OCI-LY7 (cell line): ENCODE results near the gene FZD8. TPM values are rescaled to one million over a fixed set of nuclear protein-coding genes. Genes with fewer than 3 reads are reported as not detected.

ENCODE experiments used
- BruUV-seq: library from RNA; stranded (reverse); fragments of 400-500 nt; replicated peaks from 2 replicates; lab custom pipeline; 2021; lab: Mats Ljungman, UMichigan
- CTCF ChIA-PET: fragments of 300-600 bp; sonication (Branson Sonifier 250); formaldehyde crosslinking; loops from one replicate; lab custom pipeline; 2022; ENCODE audit warnings: antibody characterized with exemption; ENCODE audit not compliant: unreplicated experiment; lab: Charles Lee
- POLR2A ChIA-PET: fragments of 300-600 bp; sonication (Branson Sonifier 250); formaldehyde crosslinking; loops from one replicate; lab custom pipeline; 2022; ENCODE audit warnings: antibody characterized with exemption; lab: Charles Lee
- DNase-seq: peaks from one replicate; pipeline ENCODE4 v3.0.0-alpha.2; 2015; ENCODE audit warnings: low spot score
- H2AFZ ChIP-seq: fragments of 200-600 bp; sonication (generic), shearing (Covaris generic); 2 replicates; pipeline ENCODE4 v1.6.1; 2014; ENCODE audit warnings: mild to moderate bottlenecking, antibody characterized with exemption, low read length, moderate library complexity
- H3K27ac ChIP-seq: fragments of 200-600 bp; sonication (generic); 2 replicates; pipeline ENCODE4 v1.5.1; 2014; ENCODE audit warnings: mixed run types, low read depth, mild to moderate bottlenecking, moderate library complexity, low read length, inconsistent platforms; ENCODE audit not compliant: poor library complexity, severe bottlenecking
- H3K36me3 ChIP-seq: fragments of 200-600 bp; sonication (generic); 2 replicates; pipeline ENCODE4 v1.6.1; 2014; ENCODE audit warnings: mild to moderate bottlenecking, antibody characterized with exemption, low read length, moderate library complexity, mixed read lengths; ENCODE audit not compliant: insufficient read depth
- H3K4me1 ChIP-seq: fragments of 200-600 bp; sonication (generic); 2 replicates; pipeline ENCODE4 v1.5.1; 2014; ENCODE audit warnings: mild to moderate bottlenecking, low read length; ENCODE audit not compliant: insufficient read depth, poor library complexity, severe bottlenecking
- H3K4me2 ChIP-seq: fragments of 200-600 bp; sonication (generic); 2 replicates; pipeline ENCODE4 v1.6.1; 2014; ENCODE audit warnings: mild to moderate bottlenecking, low read length
- H3K4me3 ChIP-seq: fragments of 200-600 bp; sonication (generic); 2 replicates; pipeline ENCODE4 v1.5.1; 2014; ENCODE audit warnings: mild to moderate bottlenecking, low read depth, low read length; ENCODE audit not compliant: poor library complexity, severe bottlenecking
- H3K79me2 ChIP-seq: fragments of 200-600 bp; sonication (generic); 2 replicates; pipeline ENCODE4 v1.6.1; 2016; ENCODE audit warnings: low read depth, mild to moderate bottlenecking, low read length, moderate library complexity, mixed read lengths; ENCODE audit not compliant: insufficient read depth
- H3K9me2 ChIP-seq: fragments of 200-600 bp; sonication (generic); 2 replicates; pipeline ENCODE4 v1.6.1; 2016; ENCODE audit warnings: mild to moderate bottlenecking, low read length, mixed read lengths; ENCODE audit not compliant: insufficient read depth
- H3K9me3 ChIP-seq: fragments of 200-600 bp; sonication (generic); 2 replicates; pipeline ENCODE4 v1.6.1; 2014; ENCODE audit warnings: mild to moderate bottlenecking, mixed run types, low read length, mixed read lengths
- H4K20me1 ChIP-seq: fragments of 200-600 bp; sonication (generic); 2 replicates; pipeline ENCODE4 v1.6.1; 2014; ENCODE audit warnings: mild to moderate bottlenecking, antibody characterized with exemption, low read length, moderate library complexity, mixed read lengths; ENCODE audit not compliant: insufficient read depth
- CTCF ChIP-seq: fragments of 200-600 bp; sonication (generic); conservative IDR thresholded peaks from 2 replicates; pipeline ENCODE4 v1.5.1; 2014; ENCODE audit warnings: mild to moderate bottlenecking, antibody characterized with exemption, low read length, moderate library complexity, mixed read lengths
- EZH2phosphoT487 ChIP-seq: fragments of 200-600 bp; sonication (generic); IDR thresholded peaks from 2 replicates; pipeline ENCODE4 v1.6.1; 2018; ENCODE audit warnings: low read depth, borderline replicate concordance, mild to moderate bottlenecking, mixed run types, antibody characterized with exemption, low read length, moderate library complexity, mixed read lengths
- intact Hi-C: fragments of 100-400 bp; cut with micrococcal nuclease; formaldehyde crosslinking; loops from one replicate; pipeline ENCODE4 v1.10.0; 2022; ENCODE audit not compliant: unreplicated experiment
- total RNA-seq, 2 experiments: library from RNA; depleted of rRNA in 1 of 2; stranded (reverse); fragments of >200 nt in 1 of 2; shearing (Covaris generic) in 1 of 2; gene quantifications; 2 replicates each; pipeline ENCODE4 v1.2.3, GENCODE V29; 2014 to 2022

The FZD8 gene
- total RNA-seq, 2 experiments from 2014 or later, result 3.9 to 4.9 TPM

- Histone ChIP-seq H3K4me1 (no peaks in the 10 kb centered on the region), H3K4me3 (no peak overlapping the region), H3K79me2 (no peaks in the 10 kb centered on the region), H4K20me1 (no peaks in the 10 kb centered on the region), H3K27ac (no peak overlapping the region), H3K4me2 (no peak overlapping the region), H3K36me3 (no peaks in the 10 kb centered on the region), H2AFZ (no peak overlapping the region), H3K9me3 (no peaks in the 10 kb centered on the region), H3K9me2 (no peaks in the 10 kb centered on the region)
- no peak for TF ChIP-seq EZH2phosphoT487
- no peak for TF ChIP-seq CTCF
- no TSS peak for BruUV-seq
- no peak for DNase-seq
- ChIA-PET CTCF (no interaction called here), POLR2A (no interaction called here)
- intact Hi-C loops, result no loop called here
Measured at GRCh38 chr10:35667270-35667889, 25.3 kb upstream of the FZD8 start.

GRCh38 chr10:35661236-35661635, 19.1 kb upstream of the FZD8 start:
- TF ChIP-seq CTCF (no peak), EZH2phosphoT487 (no peak)

GRCh38 chr10:35659456-35659855, 17.4 kb upstream of the FZD8 start:
- no peak overlapping the region for H3K4me2 ChIP-seq
- no peak overlapping the region for H3K4me3 ChIP-seq
- CTCF ChIA-PET, result no interaction called here
- H3K79me2 ChIP-seq, result no peaks in the 10 kb centered on the region
- no peak overlapping the region for H2AFZ ChIP-seq
- no peaks in the 10 kb centered on the region for H3K36me3 ChIP-seq
- TF ChIP-seq EZH2phosphoT487 (no peak), CTCF (no peak)
- intact Hi-C loops, result no loop called here
- no peaks in the 10 kb centered on the region for H3K4me1 ChIP-seq
- no peaks in the 10 kb centered on the region for H3K9me3 ChIP-seq
- H4K20me1 ChIP-seq, result no peaks in the 10 kb centered on the region
- H3K27ac ChIP-seq, result no peak overlapping the region
- DNase-seq, result no peak
- H3K9me2 ChIP-seq, result no peaks in the 10 kb centered on the region
- no TSS peak for BruUV-seq
- POLR2A ChIA-PET, result no interaction called here

More at GRCh38 chr10:35661236-35661635, 19.1 kb upstream of the FZD8 start:
- no peak overlapping the region for H2AFZ ChIP-seq
- intact Hi-C loops, result no loop called here
- POLR2A ChIA-PET, result no interaction called here
- H3K4me1 ChIP-seq, result no peaks in the 10 kb centered on the region
- H4K20me1 ChIP-seq, result no peaks in the 10 kb centered on the region
- no peak overlapping the region for H3K4me3 ChIP-seq
- BruUV-seq, result no TSS peak
- no peaks in the 10 kb centered on the region for H3K9me3 ChIP-seq
- H3K9me2 ChIP-seq, result no peaks in the 10 kb centered on the region
- CTCF ChIA-PET, result no interaction called here
- no peak overlapping the region for H3K4me2 ChIP-seq
- H3K36me3 ChIP-seq, result no peaks in the 10 kb centered on the region
- no peaks in the 10 kb centered on the region for H3K79me2 ChIP-seq
- DNase-seq, result no peak
- no peak overlapping the region for H3K27ac ChIP-seq
